ENCODE measurements around the gene GATAD2B.

GATAD2B gene

DNA sequence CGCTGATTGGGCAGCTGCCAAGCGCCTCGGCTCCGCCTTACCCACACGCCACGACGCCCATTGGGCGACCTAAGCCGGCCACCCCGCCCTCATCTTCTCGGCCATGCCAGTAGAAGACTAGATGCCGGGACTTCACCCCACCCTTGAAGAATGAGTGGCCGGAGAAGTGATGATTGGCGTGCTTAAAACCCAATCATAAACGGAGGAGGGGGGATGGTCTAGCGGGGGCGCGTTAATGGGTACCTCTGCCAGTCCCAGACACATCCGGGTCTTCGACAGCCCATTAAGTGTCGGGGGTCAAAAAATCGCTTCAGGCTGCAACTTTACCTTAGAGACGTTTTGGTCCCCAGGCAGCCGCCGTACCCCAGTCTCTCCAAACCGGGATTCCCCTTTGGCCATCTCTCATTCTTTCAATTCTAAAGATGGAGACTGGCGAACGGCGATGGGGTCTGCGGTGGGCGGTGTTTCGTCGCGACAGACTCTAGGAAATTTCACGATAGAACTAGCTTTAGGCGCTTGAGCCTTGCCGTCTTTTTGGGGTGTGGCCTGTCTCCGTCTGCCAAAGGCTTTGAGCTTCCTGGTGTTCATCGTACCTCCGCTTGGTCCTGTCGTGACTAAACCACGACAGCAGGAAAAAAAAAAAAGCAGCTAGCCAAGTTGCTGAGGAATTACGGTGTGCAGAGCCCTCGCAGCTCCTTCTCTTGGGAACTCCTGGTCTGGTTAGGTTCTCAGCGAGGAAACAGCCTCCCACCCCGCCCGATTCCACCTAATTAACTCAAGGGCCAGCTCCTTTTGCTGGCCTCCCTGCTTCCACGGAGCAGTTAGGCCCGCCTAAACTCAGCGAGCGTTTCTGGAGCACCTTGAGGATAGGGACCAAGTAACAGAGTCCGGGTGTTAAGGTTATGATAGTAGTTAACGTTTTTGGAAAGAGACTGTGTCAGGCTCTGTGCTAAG is at the start of gene GATAD2B:
Gene GATAD2B, minus strand, starts transcription at position 1 of the 954 bp plus-strand sequence. CDS start 94,625 bp downstream, outside the sequence.
- DNase-seq (ENCODE audit: low read depth in 4 of 4, low spot score in 1 of 4), result peak; percentile 92 to 99 (median 94)

- DNase-seq (ENCODE audit: low read depth in 4 of 4, low spot score in 1 of 4), result no peak
Observed at GRCh38 chr1:153970346-153970745, 47.6 kb upstream of the GATAD2B start.

DNA sequence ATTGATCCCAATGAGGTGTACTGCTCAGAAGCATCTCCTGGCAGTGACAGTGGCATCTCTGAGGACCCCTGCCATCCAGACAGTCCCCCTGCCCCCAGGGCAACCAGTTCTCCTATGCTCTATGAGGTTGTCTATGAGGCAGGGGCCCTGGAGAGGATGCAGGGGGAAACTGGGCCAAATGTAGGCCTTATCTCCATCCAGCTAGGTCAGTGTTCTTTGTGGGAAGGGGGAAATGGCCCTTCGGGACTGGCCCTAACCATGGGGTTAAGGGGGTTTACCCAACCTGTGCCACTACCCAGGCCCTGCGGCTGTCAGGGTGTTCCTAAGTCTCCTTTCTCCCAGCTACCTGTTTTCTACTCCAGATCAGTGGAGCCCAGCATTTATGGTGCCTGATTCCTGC is 46.2 kb upstream of the GATAD2B start:
- no peak for DNase-seq (ENCODE audit: low read depth in 4 of 4, low spot score in 1 of 4)

DNA sequence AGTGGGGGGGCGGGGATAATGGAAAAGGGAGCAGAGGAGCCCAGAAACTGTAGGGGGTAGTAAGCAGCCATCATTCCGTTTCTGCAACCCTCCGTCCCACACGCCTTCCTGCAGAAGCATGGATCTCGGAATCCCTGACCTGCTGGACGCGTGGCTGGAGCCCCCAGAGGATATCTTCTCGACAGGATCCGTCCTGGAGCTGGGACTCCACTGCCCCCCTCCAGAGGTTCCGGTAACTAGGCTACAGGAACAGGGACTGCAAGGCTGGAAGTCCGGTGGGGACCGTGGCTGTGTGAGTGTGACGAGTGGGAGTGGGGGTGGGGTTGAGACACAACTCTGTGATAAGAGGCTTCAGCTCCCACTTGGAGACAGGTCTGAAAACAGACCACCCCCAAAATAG is 45.6 kb upstream of the GATAD2B start:
- no peak for DNase-seq (ENCODE audit: low read depth in 4 of 4, low spot score in 1 of 4)

GRCh38 chr1:153968000-153968363 is 45.2 kb upstream of the GATAD2B start:
- no peak for DNase-seq (ENCODE audit: low read depth in 4 of 4, low spot score in 1 of 4)

DNA sequence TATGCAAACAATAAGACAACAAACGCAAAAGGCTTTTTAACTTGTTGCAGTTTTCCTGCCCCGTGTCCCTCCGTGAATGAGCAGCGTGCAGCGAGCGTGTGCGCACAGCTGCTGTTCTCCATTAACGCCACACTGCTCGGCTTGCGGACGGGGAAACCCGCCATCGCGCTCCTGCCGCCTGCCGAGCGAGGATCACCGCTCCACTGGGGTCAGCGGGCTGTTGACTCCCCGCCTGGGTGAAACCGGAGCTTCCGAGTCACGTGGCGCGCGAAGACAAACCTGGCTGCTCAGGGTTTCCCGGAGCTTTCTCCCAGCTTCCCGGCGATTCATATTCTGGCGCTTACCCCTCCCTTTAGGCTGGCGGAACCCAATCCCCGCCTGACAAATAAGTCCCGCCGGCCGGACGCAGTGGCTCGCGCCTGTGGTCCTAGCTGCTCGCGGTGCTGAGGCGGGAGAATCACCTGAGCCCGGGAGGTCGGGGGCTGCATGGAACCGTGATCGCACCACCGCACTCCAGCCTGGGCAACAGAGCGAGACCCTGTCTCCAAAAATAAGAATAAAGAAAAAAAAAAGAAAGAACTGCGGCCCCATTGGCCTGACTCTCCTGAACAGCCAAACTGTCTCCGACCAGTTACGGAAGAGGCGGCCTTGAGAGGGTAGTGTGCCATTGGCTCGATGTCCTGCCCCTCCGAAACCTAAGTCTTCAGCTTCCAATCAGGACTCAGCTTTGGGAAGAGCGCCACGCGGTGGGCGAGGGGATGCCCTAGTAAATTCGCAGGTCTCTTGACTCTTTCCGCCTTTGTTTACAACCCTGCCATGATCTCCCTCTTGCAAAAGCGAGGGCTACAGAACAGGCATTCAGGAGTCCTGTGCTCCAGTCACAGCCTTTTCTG is 44.6 kb upstream of the GATAD2B start, which contains the start of gene CREB3L4:
Gene CREB3L4, plus strand, starts transcription at position 796 of the 893 bp plus-strand sequence. CDS start 624 bp downstream, outside the sequence.
- DNase-seq (ENCODE audit: low read depth in 4 of 4, low spot score in 1 of 4), result peak in 2 of 4 experiments; percentile 62 to 77

- DNase-seq (ENCODE audit: low read depth in 4 of 4, low spot score in 1 of 4), result no peak
Observed at GRCh38 chr1:153963850-153964331, 41.1 kb upstream of the GATAD2B start.

- peak; percentile 90 to 97 (median 94) for DNase-seq (ENCODE audit: low read depth in 4 of 4, low spot score in 1 of 4)
Observed at GRCh38 chr1:153963030-153963849, 40.5 kb upstream of the GATAD2B start, which contains the start of gene SLC39A1. SLC39A1 (minus strand) TSS chr1:153963537; CDS start chr1:153962715, 822 bp downstream.

DNA sequence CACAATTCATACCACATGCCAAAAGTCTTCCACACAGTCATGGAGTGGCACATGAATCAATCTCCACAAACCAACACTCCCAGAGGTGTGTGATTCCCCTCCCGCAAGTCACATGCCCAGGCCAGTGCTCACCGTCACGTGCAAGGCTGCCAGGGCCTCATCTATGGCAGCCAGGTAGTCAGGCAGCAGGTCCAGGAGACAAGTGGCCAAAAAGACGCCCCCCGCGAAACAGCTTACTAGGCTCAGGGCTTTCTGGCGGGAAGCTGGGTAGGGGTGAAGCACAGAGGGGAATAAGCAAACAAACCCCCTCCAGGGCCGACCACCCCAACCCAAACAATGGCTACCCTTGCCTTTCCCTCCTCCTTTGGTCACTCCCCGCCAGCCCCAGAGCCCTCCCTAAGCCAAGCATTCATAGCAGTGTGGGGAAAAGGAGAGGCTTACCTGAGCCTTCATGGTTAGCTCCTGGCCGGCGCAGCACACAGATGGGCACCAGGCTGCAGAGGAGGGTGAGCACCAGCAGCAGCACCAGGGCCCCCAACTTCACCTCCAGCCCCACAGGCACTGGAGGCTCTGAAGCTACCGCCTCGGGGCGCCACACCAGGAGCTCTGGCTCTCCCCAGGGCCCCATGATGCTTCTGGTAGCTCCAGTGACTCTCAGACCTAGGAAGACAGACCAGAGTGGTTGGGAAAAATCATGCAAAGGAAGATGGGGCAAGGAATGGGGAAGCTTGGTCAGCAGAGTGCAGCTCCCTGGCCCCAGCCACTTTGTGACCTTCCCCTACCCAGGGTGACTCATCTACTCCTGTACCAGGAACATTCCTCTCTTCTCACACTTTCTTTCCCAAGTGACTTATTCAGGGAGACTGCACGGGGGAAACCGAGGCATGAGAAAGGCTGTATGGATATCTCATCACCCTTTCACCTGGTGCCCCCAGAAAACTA is 39.6 kb upstream of the GATAD2B start:
- no peak for DNase-seq (ENCODE audit: low read depth in 4 of 4, low spot score in 1 of 4)

GRCh38 chr1:153961421-153961820 is 38.6 kb upstream of the GATAD2B start:
- DNase-seq (ENCODE audit: low read depth in 4 of 4, low spot score in 1 of 4), result no peak

GRCh38 chr1:153960206-153960605 is 37.4 kb upstream of the GATAD2B start:
- no peak for DNase-seq (ENCODE audit: low read depth in 4 of 4, low spot score in 1 of 4)

DNA sequence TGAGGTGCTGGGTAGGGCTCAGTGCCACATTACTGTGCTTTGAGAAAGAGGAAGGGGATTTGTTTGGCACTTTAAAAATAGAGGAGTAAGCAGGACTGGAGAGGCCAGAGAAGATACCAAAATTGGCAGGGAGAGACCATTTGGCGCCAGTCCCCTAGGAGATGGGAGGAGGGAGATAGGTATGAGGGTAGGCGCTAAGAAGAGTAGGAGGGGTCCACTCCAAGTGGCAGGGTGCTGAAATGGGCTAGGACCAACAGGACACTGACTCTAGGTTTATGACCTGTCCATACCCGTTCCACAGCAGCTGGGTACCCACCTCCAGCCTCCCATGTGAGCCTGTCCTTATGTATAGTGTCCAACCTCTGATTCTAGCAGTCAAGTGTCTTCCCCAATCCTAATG is 36.7 kb upstream of the GATAD2B start:
- no peak for DNase-seq (ENCODE audit: low read depth in 4 of 4, low spot score in 1 of 4)

- no peak for DNase-seq (ENCODE audit: low read depth in 4 of 4, low spot score in 1 of 4)
Observed at GRCh38 chr1:153958961-153959260, 36.1 kb upstream of the GATAD2B start.

DNA sequence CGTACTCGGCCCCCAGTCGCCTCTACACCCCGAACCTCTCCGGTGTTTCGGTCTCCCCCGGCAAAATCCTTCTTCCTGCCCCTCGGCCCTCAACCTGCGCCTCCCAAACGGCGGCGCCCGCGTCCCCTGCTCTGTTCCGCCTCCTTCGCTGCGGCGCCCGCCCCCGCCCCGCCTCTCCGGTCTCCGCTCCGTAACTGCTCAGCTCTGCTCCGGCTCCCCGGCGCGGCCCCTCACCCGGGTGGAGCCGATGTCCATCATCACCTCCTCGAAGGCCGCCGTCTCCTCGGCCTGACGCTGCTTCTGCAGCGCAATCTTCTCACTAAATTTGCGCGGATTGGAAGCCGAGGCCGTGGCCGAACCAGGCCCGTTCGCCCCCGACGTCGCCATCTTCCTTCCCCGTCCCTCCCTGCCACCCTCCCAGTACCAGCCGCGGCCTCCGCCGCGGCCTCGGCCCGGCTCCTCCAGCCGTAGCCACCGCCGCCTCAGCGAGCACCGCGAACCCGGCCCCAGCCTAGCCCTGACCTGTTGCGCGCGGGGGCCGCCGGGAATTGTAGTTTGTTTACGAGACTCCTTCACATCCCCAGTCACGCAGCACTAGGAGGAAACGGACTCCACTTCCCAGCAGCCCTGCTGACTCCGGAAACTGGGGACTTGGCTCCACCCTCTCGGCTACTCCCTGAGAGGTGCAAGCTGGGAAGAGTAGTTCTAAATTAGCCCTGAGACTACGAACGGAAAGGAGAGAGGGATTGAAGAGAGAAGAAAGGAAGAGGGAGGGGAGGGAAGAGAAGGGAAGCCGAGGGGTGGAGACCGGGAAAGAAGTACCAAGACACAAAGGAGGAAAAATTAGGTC is 35.6 kb upstream of the GATAD2B start, which contains the start of gene CRTC2:
Gene CRTC2, minus strand, starts transcription at position 502 of the 850 bp plus-strand sequence. Its CDS starts 115 bp downstream, at position 387.
- DNase-seq (ENCODE audit: low read depth in 4 of 4, low spot score in 1 of 4), result peak; percentile 89 to 97 (median 94)

DNA sequence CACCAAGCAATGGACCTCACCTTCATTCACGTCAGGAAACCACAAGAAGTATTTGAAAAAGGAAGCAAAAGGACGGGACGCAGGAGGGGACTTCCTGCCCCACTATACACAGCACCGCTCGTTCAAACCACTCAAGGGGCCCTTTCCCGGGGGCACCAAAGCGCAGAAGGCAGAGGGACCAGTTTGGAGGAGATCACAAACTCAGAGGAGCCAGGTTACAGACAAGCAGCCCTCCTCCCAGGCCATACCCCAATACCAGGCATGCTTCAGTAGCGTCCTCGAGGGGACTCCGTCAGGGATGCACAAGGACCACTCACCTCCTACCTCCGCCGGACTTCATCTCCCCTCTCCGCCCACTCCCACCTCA is 35.0 kb upstream of the GATAD2B start:
- DNase-seq (ENCODE audit: low read depth in 4 of 4, low spot score in 1 of 4), result no peak

GRCh38 chr1:153956997-153957715 is 34.4 kb upstream of the GATAD2B start:
- no peak for DNase-seq (ENCODE audit: low read depth in 4 of 4, low spot score in 1 of 4)

DNA sequence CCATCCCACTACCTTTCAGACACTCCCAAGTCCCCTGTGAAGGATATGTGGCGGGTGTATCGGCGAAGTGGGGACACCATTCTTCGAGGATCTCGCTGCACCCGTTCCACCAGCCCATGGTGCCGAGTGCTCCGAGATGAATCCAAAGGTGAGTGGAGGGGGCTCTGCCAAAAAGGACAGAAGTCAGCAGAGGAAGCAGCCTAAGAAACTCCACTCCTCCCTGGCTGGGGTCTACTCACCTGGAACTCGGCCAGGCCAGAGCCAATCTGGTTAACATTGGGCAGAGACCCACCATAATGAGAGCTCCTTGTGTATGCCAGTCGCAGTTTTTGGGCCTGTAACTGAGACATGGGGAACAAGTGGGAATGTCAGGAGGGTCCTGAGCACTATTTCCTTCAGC is 32.1 kb upstream of the GATAD2B start:
- DNase-seq (ENCODE audit: low read depth in 4 of 4, low spot score in 1 of 4), result no peak

GRCh38 chr1:153953859-153954365 is 31.1 kb upstream of the GATAD2B start:
- DNase-seq (ENCODE audit: low read depth in 4 of 4, low spot score in 1 of 4), result no peak

Data from stimulated activated CD4-positive, alpha-beta T cell treated with anti-CD3 and anti-CD28 coated beads, Interleukin-1b, Interleukin-23, amount 100 ng/mL, for 24 hours (primary cell).